ENCODE data around the gene CHKA. TPM values are rescaled to one million over a fixed set of nuclear protein-coding genes. Genes with fewer than 3 reads are reported as not detected.

The CHKA gene
- 10.6 TPM for total RNA-seq
- long read RNA-seq, transcript CHKA-201 (12 exons, 2,530 nt), result major isoform, 5 of 9 reads
- long read RNA-seq, partial matches to known transcripts, result 1 of 9 reads
- long read RNA-seq, other reads (novel, unspliced or antisense), result 3 of 9 reads

DNA sequence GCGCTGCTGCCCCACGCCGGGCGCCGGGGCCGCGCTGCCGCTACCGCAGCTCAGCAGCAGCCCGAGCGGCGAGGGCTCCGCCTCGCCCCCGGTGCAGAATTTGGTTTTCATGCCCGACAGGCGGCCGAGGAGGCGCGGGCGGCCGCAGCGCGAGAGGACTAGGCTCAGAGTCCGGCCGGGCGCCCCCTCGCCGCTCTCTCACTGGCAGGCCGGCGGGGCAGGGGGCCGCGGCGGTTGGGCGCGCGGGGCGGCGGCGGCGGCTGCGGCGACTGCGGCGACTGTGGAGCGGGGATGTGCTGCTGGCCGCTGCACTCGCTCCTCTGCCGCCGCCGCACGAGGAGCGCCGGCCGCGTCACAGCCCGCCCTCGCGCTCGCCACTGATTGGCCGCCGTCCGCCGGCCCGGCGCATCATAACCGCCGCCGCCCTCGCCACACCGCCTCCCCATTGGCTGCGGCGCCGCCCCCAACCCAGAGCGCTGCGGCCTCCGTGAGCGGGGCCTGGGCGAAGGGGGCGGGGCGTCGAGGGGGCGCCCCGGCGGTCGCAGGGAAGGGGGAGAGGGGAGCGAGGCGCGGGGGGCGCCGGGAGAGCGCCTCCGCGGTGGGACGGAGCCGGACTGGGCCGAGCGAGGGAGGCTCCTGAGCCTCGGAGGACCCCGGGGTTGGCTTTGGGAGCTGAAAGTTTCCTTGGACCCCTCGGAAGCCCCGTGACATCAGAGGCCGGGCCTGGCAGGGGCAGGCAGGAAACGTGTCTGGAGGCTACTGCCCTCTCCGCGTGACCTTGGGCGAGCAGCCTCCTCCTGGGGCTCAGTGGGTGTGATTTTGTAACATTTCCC lies at the start of gene CHKA:
CHKA (minus strand) TSS at position 322 of the 833 bp plus-strand sequence; CDS start at position 111, 211 bp downstream.
- peak; percentile 97 for DNase-seq
- peak; percentile 95 for ATAC-seq
- intact Hi-C loops (cut with micrococcal nuclease), result no loop called here

DNA sequence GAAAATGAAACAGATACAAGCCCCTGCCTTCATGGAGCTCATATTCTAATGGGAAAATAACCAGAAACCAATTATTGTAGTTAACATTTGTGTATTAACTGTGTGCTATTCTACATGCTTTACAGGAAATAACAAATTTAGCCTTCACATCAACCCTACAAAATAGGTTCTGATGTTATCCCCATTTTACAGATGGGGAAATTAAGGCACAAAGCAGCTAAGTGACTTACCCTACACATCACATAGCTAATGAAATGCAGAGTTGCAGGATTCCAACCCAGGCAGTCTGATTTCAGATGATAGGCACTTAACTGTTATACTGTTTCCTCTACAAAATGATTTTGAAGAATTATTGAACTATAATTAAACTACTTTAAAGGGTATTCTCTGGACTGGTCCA lies 48.3 kb upstream of the CHKA start:
- DNase-seq, result no peak
- no peak for ATAC-seq
- intact Hi-C loops (cut with micrococcal nuclease), result no loop called here

DNA sequence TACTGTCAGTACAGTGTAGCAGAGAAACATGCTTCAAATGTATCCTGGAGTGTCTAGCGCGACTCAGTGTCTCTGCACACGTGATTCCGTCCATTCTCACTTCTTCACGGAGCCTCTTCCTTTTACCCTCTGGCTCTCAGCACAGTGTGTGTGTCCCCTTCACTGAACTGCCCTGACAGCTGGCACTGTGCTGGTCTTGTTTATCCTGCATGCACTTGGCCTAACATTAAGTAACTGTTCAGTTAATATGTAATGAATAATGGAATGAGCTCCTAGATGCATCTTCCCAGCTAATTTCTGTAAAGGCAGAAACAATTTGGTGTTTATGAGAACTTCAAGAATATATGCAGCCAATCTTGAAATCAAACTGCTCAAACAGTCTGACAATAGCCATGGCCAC lies 47.5 kb upstream of the CHKA start:
- ATAC-seq (no peak), DNase-seq (no peak)
- intact Hi-C loops (cut with micrococcal nuclease), result no loop called here

DNA sequence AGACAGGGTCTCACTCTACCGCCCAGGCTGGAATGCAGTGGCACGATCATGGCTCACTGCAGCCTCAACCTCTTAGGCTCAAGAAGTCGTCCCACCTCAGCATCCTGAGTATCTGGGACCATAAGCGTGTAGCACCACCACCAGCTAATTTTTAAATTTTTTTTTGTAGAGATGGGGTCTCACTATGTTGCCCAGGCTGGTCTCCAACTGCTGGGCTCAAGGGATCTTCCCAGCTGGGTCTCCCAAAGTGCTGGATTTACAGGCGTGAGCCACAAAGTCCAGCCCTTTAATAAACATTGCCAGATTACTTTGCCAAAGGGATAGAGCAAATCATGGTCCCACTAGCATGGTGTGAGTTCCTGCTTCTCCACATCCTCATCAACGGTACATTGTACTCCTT lies 46.3 kb upstream of the CHKA start:
- intact Hi-C loops (cut with micrococcal nuclease), result no loop called here
- ATAC-seq, result no peak
- no peak for DNase-seq

DNA sequence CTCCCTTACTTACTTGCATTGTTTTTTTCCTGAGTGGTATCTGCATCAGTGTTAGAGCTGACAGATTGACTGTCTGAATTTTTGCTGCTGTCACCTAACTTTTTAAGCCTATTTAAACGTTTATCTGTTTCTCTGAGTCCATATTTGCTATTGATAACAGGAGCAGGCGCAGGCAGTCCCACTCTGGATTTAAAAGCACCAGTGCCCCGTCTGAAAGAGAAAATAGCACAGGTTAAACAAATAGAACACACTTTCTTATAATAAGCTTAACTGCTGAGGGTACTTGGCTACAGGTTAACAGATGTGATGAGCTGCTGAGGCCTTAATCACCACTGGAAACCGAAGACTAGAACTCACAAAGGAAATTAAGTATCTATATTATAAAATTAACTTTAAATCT lies 45.8 kb upstream of the CHKA start:
- DNase-seq (no peak), ATAC-seq (no peak)
- intact Hi-C loops (cut with micrococcal nuclease), result no loop called here

DNA sequence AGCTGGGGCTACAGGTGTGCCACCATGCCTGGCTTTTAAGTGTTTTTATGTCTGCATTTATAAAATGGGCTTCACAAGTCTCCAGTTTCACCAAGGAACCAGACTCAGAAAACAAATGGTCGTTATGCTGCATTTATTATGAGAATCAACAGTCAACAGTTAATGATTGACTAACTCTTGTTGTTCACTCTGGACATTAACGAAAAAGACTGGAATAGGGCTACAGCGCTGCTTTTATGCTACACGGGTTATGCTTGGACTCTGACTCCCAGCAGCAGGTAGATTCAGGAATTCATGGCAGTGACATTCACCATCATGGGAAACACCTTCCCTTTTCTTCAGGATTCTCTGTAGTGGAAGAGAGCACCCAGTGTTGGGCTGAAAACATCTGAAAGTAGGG lies 44.4 kb upstream of the CHKA start:
- no peak for DNase-seq
- ATAC-seq, result no peak
- intact Hi-C loops (cut with micrococcal nuclease), result no loop called here

DNA sequence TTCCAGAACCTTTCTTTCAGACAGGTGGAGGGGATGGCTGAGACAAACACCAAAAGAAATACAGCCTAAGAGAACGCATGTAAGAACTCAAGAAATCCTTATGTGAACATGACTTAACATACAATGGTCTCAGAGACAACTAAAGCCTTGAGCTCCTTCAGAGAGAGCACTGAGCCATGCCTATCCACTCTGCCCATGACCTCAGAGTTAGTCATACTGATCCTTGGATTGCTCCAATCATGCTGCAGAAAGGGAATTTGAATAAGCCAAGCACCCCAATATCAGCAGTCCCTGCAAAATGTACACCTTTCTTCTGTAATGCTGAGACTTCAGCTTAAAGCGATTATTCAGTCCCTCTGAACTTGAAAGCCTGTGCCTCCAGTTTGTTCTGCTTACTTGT lies 43.2 kb upstream of the CHKA start:
- intact Hi-C loops (cut with micrococcal nuclease), result no loop called here
- DNase-seq (no peak), ATAC-seq (no peak)

DNA sequence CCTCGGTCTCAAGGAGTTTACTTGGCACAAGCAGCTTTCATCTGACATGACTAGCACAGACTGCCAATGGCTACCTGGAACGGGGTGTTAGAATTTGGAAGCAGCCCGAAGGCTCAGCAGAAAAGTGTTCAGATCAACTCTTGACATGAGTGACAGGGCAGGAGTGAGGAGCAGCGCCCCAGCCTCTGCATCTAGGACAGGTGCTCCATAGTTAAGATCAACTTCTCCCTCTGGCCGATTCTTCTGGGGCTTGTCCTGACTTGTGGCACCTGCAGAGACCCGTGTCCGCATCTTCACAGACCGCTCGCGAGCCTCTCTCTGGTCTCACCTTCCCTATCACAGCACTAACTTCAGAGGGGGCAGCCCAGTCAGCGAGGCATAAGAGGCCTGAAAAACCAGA lies 42.5 kb upstream of the CHKA start:
- DNase-seq, result no peak
- ATAC-seq, result no peak
- intact Hi-C loops (cut with micrococcal nuclease), result no loop called here

DNA sequence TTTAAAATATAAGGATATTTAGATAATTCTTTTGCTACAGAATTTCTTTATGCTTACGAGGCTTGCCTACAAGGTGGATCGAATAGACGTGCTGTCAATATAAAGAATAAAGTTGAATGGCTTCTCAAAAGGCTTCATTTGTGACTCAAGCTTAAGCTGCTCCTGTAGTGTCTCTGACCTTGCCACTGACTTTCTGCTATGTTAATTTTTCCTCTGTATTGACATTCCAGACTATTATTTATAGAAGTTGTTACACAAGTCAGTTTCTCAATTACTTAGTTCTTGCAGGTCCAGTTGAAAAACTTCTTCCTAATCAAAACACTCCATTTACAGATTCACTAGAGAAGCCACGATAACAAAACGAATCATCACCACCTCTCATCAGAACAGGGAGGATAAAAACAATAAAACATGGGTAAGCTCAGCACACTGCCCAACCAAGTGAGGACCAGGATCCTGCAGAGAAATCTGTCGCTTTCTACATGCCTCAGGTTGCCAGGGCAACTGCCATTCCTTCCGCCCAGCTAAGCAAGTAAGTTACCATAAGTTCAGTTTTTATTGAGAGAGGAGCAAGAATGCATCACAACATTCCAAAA lies 39.0 kb upstream of the CHKA start:
- intact Hi-C loops (cut with micrococcal nuclease), result no loop called here
- ATAC-seq, result peak; percentile 53

DNA sequence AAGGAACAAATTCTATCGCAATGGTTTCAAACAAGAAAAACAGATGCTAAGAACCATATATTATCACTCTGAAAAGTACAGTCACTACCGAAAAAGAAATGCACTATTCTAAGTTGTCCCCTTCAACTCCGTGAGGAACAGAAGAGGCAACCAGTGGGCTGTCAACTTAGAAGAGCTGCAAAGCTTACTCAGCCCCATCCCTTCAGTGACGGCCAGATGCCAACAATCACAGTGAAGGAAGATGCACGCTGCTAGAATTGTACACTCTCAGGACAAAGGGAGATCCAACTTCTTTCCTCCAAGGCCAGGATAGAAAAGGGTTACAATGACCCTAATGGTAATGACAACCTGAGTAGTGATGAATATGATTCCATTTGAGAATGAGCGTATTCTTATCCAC lies 38.5 kb upstream of the CHKA start:
- no peak for DNase-seq
- ATAC-seq, result peak; percentile 39
- intact Hi-C loops (cut with micrococcal nuclease), result no loop called here

More for the DNA sequence above, 39.0 kb upstream of the CHKA start:
- DNase-seq, result no peak

DNA sequence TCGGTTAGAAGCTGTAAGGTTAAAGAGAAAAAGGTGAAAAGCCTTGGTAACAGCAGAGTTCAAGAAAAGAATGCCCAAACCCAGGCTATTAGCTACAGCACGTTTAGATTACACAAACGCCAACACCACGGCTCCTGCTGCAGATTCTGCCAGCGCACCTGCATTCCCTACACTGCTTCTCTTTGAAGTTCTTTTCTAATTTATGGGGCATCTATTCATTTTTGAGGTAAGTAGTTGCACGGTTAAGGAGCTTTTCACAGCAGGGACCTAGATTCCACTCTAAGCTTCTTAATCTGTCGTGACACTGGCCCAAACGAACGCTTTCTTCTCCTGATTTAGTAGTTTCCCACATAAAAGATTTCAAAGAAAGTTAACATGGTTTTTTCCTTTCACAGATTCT lies 38.0 kb upstream of the CHKA start:
- no peak for ATAC-seq
- intact Hi-C loops (cut with micrococcal nuclease), result no loop called here
- no peak for DNase-seq

DNA sequence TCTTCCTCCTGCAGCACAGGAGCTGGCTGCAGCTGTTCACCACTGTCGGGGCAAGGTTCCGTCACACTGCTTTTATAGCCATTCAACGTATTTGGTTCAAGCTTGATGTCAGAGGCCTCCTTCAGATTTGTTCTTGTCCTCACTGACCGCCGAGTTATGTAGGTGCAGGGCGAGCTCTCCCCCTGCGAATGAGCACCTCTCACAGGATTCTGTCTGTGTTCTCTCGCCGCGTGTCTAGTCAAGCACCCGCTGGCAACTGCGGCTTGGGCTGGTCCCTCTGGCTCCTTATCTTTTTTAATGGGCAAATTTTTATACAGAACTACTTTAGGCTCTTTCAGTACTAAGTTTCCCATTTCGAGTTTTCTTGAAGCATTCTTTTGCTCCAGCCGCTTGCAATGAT lies 37.4 kb upstream of the CHKA start:
- intact Hi-C loops (cut with micrococcal nuclease), result no loop called here
- no peak for ATAC-seq
- no peak for DNase-seq

DNA sequence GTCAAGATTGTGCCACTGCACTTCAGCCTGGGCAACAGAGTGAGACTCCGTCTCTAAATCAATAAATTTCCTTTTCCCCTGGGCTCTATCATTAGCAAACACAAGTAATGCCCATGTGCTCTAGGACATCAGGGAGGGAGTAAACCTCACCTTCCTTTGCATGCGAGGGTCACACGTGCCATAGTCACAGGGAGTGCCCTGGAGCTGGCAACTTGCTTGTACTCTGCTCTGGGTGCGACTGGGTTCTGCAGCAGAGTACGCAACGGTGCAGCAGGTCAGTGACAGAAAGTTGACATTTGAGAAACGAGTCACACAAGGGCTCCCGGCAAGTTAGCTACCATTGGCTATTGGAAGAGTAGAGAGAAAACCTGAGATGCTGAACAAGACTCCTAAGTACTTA lies 32.6 kb upstream of the CHKA start:
- intact Hi-C loops (cut with micrococcal nuclease), result no loop called here
- ATAC-seq, result no peak

DNA sequence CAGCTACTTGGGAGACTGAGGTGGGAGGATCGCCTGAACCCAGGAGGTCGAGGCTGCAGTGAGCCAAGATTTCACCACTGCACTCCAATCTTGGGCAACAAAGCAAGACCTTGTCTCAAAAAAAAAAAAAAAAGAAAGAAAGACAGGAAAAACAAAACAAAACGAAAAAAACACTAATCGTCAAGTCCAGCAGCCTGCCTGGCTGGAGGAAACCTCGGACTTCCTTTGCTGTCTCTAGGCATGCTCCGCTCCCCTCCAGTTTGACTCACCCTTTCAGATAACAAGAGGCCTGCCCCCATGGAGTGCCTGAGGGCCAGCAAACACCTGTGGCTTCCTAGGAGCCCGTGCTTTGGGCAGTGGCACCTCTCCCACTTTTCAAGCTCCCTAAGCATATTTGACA lies 28.8 kb upstream of the CHKA start:
- ATAC-seq, result no peak
- DNase-seq, result no peak
- intact Hi-C loops (cut with micrococcal nuclease), result no loop called here

More for the DNA sequence above, 32.6 kb upstream of the CHKA start:
- no peak for DNase-seq

DNA sequence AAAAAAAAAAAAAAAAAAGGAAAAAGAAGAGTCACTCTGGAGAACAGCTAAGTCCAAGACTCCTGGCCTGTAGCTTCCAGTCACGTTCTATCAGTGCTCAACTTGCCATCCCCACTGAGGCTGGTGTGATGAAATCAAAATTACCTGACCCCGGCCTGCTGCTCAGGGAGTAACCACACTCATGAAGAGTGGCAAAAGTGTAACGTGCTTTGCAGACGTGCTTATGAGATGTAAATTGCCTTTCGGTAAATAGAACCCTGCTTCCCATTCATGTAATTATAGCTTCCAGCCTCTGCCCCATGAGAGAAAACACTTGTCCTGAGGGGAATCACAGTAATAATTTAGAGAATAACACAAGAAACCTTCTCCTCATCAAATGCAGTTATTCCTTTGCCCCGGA lies 28.2 kb upstream of the CHKA start:
- ATAC-seq, result no peak
- intact Hi-C loops (cut with micrococcal nuclease), result no loop called here
- no peak for DNase-seq

DNA sequence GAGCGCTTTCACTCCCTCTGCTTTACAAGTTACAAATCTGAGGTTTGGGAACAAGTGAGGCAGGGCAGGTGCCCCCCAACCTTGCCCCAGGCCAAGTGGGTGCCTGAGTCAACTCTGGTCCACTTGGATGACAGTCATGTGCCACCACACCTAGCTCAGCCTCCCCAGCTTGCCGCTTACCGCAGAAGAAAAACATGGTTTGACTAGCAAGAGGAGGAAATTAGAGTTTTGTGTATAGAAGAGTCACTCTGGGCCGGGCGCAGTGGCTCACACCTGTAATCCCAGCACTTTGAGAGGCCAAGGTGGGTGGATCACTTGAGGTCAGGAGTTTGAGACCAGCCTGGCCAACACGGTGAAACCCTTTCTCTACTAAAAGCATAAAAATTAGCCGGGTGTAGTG lies 27.7 kb upstream of the CHKA start:
- DNase-seq (no peak), ATAC-seq (no peak)
- intact Hi-C loops (cut with micrococcal nuclease), result no loop called here

DNA sequence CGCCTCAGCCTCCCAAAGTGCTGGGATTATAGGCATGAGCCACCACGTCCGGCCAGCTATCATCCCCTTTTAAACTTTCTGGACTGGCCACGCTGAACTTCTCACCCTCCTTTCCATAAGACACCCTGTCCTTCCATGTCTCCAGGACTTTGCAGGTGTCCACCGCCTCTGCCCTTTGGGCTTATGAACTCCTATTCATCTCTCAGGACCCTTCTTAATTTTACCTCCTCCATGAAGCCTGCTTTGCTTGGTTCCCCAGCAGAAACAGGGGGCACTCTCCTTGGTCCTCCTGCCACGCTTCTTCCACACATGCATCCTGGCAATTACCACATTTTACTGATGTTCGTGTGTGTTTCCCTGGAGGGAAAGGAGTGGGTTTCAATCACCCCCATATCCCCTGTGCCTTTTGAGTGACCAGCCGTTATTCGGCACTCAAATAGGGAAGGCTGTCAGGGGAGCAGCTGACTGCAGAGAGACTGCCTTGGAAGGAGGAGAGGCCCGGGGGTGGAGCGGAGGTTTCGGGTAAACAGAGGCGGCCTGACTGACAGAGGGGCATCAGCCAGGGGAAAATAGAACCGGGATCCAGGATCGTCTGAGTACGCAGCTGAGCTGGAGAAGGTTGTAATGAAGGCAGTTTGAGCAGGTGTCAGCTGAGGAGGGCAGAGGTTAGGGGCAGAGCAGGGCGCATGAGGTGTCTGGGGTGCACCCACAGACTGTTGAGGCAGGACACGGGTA lies 27.1 kb upstream of the CHKA start:
- ATAC-seq, result no peak
- no peak for DNase-seq
- intact Hi-C loops (cut with micrococcal nuclease), result no loop called here

DNA sequence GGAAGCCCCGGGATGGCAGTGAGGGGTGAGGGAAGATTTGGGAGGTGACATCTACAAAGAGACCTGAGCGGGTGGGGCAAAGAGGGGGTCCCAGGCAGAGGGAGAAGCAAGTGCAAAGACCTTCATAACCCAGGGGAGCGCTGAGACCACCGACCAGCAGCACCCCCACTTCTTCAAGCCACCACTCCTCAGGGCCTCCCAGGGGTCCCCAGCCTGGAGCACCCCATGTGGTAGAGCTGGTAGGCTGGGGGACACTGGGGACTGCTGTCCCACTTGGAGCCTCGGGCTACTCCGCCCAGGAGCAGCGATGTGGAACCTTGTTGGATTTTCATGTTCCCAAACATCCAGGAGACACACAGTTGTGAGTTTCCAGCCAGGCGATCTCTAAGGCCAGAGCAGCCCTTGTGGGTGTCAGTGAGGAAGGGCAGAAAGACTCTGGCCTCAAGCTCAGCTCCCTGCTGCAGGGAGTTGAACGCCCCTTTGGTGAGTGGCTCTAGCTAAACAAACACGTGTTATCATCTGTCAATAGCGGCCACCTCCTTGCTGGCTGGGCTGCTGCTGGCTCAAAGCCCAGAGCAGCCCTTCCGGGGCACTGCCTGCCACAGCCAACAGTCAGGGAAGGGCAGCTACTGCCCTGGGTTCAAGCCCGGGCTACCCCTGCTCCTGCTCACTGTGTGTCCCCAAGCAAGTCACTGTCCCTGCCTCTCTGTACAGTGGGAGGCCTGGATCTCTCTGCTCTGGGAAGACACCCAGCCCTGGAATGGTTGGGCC lies 25.7 kb upstream of the CHKA start:
- ATAC-seq (peak; percentile 75), DNase-seq (peak; percentile 64)
- intact Hi-C loops (cut with micrococcal nuclease), result no loop called here

DNA sequence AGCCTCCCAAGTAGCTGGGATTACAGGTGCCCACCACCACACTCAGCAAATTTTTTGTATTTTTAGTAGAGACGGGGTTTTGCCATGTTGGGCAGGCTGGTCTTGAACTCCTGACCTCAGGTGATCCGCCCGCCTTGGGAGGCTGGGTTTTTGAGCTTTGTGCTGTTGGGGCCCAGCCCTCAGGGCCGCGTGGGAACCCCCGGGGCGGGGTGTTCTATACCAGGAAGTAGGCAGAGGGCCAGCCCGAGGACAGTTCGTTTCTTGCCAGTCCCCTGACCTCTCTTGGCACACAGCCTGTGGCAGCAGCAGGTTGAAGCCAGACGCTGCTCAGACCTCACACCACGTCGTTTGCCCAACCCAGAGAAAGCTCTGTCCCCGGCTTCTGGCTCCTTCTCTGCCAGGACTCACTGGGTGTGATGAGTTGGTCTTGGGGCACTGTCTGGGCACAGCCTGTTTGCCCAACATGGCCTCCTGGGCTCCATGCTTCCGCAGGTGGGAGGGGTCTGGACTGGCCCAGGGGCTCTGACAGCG lies 24.9 kb upstream of the CHKA start:
- intact Hi-C loops (cut with micrococcal nuclease), result no loop called here
- peak; percentile 86 for ATAC-seq
- peak; percentile 93 for DNase-seq
